ENCODE results near the gene NKD1. TPM values are rescaled to one million over a fixed set of nuclear protein-coding genes. Genes with fewer than 3 reads are reported as not detected.

The NKD1 gene
- total RNA-seq, 1 experiment from 2014 or later = 11.4 TPM

DNA sequence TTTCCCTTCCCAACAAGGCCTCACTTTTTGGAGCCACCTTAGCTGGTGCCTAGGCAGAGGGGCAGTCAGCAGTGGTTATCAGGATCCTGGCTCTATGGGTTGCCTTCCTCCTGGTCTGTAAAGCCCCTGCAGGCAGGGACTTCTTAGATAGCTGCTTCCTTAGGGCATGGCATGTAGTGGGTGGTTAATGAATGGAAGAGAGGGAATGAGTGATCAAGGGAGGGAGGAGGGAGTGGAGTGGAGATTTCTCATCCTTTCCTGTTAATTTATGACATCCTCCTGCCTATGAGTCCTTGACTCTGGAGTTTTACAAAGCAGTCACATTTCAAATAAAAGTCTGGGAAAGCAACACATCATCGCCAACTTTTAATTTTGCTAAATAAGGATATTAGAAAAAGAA, 92.2 kb downstream of the NKD1 start:
- no peaks in the 10 kb centered on the region for H3K9me2 ChIP-seq (ENCODE audit: insufficient read depth)
- BruUV-seq (replicated peaks) = no TSS peak
- H2AFZ ChIP-seq (ENCODE audit: low read depth, low read length, poor library complexity, severe bottlenecking) = no peak overlapping the region
- no peaks in the 10 kb centered on the region for H3K9me3 ChIP-seq (ENCODE audit: control insufficient read depth in 1 of 2, insufficient read depth in 1 of 2, low read depth in 1 of 2, low read length in 2 of 2)
- RAD21 ChIA-PET (ENCODE audit: low non-redundant PET in 1 of 2, low total read pairs in 2 of 2, uncharacterized antibody in 2 of 2, unreplicated experiment in 2 of 2) = no interaction called here
- no peak for ATAC-seq
- POLR2A ChIA-PET = interaction anchor here (0.6 kb wide), 1 partner anchor 117 kb away, joined by 4 read pairs; no protein-coding TSS in a partner anchor
- CTCF ChIA-PET = no interaction called here
- no peaks in the 10 kb centered on the region for H4K20me1 ChIP-seq (ENCODE audit: insufficient read depth)
- TF ChIP-seq EZH2phosphoT487 (IDR thresholded peaks at IDR 0.05; ENCODE audit: borderline replicate concordance) (no peak), SIN3A (IDR thresholded peaks at IDR 0.05; ENCODE audit: low read depth) (no peak), CBX3 (IDR thresholded peaks at IDR 0.05; ENCODE audit: low read depth) (no peak), ATF3 (IDR thresholded peaks at IDR 0.05) (no peak), RAD21 (IDR thresholded peaks at IDR 0.05; ENCODE audit: low read depth) (no peak), EGR1 (IDR thresholded peaks at IDR 0.05; ENCODE audit: low read depth) (no peak), JUND (IDR thresholded peaks at IDR 0.05) (no peak), SRF (IDR thresholded peaks at IDR 0.05; ENCODE audit: low read depth) (no peak), EZH2 (IDR thresholded peaks at IDR 0.05) (no peak)
- TF ChIP-seq, protein P1, sequence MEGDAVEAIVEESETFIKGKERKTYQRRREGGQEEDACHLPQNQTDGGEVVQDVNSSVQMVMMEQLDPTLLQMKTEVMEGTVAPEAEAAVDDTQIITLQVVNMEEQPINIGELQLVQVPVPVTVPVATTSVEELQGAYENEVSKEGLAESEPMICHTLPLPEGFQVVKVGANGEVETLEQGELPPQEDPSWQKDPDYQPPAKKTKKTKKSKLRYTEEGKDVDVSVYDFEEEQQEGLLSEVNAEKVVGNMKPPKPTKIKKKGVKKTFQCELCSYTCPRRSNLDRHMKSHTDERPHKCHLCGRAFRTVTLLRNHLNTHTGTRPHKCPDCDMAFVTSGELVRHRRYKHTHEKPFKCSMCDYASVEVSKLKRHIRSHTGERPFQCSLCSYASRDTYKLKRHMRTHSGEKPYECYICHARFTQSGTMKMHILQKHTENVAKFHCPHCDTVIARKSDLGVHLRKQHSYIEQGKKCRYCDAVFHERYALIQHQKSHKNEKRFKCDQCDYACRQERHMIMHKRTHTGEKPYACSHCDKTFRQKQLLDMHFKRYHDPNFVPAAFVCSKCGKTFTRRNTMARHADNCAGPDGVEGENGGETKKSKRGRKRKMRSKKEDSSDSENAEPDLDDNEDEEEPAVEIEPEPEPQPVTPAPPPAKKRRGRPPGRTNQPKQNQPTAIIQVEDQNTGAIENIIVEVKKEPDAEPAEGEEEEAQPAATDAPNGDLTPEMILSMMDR (IDR thresholded peaks at IDR 0.05 in 2 of 3, conservative IDR thresholded peaks at IDR 0.05 in 1 of 3; ENCODE audit: borderline replicate concordance in 1 of 3, insufficient read depth in 1 of 3, low read depth in 2 of 3, low read length in 2 of 3) = no peak
- no peaks in the 10 kb centered on the region for H3K79me2 ChIP-seq (ENCODE audit: insufficient read depth, low read length)
- H3K4me1 ChIP-seq (ENCODE audit: control insufficient read depth in 1 of 2, insufficient read depth in 2 of 2, low read length in 2 of 2) = peaks cover 0 to 6% of the 10 kb centered on the region in 2 experiments; a peak in 1 of 4 replicates
- H3K4me2 ChIP-seq (ENCODE audit: low read length) = no peak overlapping the region
- H3K4me3 ChIP-seq (replicated peaks in 1 of 2; ENCODE audit: low read depth in 1 of 2, low read length in 2 of 2) = no peak overlapping the region
- H3K27ac ChIP-seq (ENCODE audit: low read depth, low read length) = no peak overlapping the region
- no peaks in the 10 kb centered on the region for H3K36me3 ChIP-seq (ENCODE audit: control insufficient read depth in 1 of 2, insufficient read depth in 2 of 2, low read length in 2 of 2)
- H3K27me3 ChIP-seq (ENCODE audit: insufficient read depth, low read length) = no peaks in the 10 kb centered on the region
- intact Hi-C loops (cut with micrococcal nuclease) = no loop called here
- no peak for DNase-seq (ENCODE audit: low read depth, low spot score)
- H3K9ac ChIP-seq (ENCODE audit: low read length) = no peak overlapping the region
